Left renal cortex interstitium (tissue), 4 donors: ENCODE measurements around the gene PKP3. TPM values are rescaled to one million over a fixed set of nuclear protein-coding genes. Genes with fewer than 3 reads are reported as not detected.
"Not testable (repeated sequence)": the region's sequence is repeated elsewhere in the genome, so short reads cannot be mapped to it uniquely, and the experiment has no call there.

Experiments
- DNase-seq, 4 donors: peaks; one replicate each; pipeline ENCODE4 v3.0.0-alpha.2; 2013; ENCODE audit warnings: low read depth in 4 of 4, low spot score in 2 of 4, missing footprints in 1 of 4
- polyA plus RNA-seq, 4 donors: library from polyadenylated mRNA; unstranded; fragments of 120-200 nt; gene quantifications; one replicate each; pipeline ENCODE4 v1.2.1, GENCODE V29; 2013; ENCODE audit not compliant: insufficient read length in 4 of 4

Gene PKP3
- polyA plus RNA-seq, 4 donors = 4.0 to 8.4 (median 7.2) TPM

GRCh38 chr11:363443-363805 is 30.6 kb upstream of the PKP3 start:
- not testable (repeated sequence) for DNase-seq

- DNase-seq = no peak
Measured at GRCh38 chr11:363948-364761, 29.9 kb upstream of the PKP3 start.

GRCh38 chr11:364991-365725 is 28.9 kb upstream of the PKP3 start:
- no peak for DNase-seq

DNA sequence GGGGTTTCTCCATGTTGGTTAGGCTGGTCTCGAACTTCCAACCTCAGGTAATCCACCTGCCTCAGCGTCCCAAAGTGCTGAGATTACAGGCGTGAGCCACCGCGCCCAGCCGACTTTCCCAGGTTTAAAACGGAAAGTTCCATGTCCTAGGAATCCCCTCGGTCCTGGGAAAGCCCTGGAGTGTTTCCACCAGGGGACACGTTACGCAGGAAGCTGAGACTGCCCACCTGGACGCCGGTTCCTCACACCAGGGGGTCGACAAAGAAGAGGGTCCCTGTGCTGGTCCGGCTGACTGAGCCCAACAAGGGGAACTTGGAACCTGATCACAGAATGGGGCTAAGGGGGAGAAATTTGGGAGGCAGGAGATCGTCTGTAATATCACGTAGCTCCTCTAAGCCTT is 28.2 kb upstream of the PKP3 start:
- no peak for DNase-seq

DNA sequence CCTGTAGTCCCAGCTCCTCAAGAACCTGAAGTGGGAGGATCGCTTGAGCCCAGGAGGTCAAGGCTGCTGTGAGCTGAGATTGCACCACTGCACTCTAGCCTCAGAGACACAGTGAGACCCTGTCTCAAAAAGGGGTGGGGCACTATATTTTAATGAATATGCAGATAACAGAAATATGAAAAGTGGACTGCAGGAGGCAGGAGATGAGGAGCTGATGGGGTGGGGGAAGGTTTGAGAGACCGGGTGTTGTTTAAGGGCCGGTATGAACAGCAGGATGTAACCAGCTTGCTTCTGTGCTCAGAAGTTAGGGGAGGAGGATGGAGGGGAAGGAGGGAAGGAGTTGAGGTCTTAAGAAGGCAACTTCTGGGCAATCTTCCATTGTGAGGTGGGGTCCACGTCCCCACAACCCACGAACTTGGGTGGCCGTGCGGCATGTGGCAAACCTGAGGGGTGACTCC is 26.0 kb upstream of the PKP3 start:
- no peak for DNase-seq

GRCh38 chr11:368414-369335 is 25.3 kb upstream of the PKP3 start:
- DNase-seq = no peak

GRCh38 chr11:369336-370018 is 24.5 kb upstream of the PKP3 start, which contains the start of gene B4GALNT4:
TSS of gene B4GALNT4 (plus strand) at chr11:369499. CDS start at chr11:369804, 305 bp downstream.
- no peak for DNase-seq

GRCh38 chr11:370070-370941 is 23.7 kb upstream of the PKP3 start:
- no peak for DNase-seq

DNA sequence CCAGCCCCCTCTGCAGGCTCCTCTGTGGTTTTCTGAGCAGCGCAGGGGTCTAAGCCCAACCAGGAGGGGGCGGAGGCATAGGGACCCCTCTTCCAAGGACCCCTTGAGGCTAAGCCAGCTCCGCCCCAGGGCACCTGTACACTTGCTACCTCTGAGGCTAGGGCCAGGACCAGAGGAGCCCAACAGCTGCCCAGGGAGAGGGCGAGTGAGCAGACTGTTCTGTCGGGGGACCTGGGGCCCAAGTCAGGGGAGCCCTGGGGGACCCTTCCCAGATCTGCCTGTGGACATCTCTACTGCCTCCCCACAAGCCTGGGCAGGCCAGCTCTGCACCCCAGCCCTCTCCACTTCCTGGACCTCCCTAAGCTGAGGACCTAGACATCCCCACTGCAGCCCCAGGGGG is 23.0 kb upstream of the PKP3 start:
- DNase-seq = no peak

GRCh38 chr11:371716-372590 is 22.1 kb upstream of the PKP3 start:
- no peak for DNase-seq

- DNase-seq = no peak
Measured at GRCh38 chr11:372809-373715, 20.9 kb upstream of the PKP3 start.

DNA sequence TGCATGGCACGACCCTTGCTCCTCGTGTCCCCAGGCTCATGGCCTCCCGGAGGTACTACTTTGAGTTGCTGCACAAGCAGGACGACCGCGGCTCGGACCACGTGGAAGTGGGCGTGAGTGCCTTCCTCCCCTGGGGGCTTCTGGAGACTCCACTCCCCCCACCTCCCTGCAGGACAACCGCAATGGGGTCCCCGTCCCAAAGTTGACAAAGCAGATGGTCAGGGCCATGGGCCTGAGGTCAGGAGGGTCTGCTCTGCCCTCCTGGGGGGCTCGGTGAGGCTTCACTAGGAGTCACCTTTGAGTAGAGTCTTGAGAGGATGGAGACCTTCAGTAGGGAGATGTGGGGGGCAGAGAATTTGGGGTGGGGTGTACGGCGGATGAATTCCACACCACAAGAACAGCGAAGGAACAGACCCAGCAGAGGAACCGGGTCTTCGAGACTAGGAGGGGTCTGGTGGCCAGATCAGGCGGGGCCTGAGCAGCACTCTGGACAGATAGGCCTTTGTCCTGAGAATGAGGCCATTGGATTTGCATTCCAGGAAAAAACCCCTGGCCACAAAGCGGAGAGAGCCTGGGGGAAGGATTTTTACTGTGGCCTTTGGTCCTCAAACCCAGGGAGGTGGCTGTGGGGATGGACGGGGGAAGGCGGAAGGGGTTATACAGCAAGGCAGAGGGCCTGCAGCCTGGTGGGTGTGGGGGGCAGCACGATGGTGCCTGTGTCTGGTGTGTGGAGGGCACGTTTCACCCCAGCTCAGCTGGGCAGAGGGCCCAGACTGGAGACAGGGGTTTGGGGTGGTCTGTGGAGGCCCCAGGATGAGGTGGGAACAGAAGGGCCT is 20.1 kb upstream of the PKP3 start:
- no peak for DNase-seq

- DNase-seq = no peak
Measured at GRCh38 chr11:375065-376025, 18.7 kb upstream of the PKP3 start.

DNA sequence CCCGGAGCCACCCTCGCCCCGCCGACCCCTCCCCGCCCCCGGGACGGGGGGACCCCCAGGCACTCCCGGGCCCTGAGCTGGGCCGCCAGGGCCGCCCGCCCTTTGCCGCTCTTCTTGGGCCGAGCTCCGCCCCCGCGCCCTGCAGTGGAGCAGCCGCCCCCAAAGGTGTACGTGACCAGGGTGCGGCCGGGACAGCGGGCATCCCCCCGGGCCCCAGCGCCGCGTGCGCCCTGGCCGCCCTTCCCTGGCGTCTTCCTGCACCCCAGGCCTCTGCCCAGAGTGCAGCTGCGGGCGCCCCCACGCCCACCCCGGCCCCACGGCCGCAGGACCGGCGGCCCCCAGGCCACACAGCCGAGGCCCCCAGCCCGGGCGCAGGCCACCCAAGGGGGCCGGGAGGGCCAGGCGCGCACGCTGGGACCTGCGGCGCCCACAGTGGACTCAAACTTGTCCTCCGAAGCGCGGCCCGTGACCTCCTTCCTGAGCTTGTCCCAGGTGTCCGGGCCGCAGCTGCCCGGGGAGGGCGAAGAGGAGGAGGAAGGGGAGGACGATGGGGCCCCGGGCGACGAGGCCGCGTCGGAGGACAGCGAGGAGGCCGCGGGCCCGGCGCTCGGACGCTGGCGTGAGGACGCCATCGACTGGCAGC is 17.4 kb upstream of the PKP3 start:
- no peak for DNase-seq
